T-helper 2 cell (primary cell): Measurements from ENCODE around the gene THOC2.
"Not testable (repeated sequence)": the region's sequence is repeated elsewhere in the genome, so short reads cannot be mapped to it uniquely, and the experiment has no call there.

Source experiments
- DNase-seq, 5 experiments: peaks; one replicate each; pipeline versions ENCODE4 v3.0.0 to v3.0.0-alpha.2; 2012 to 2022

THOC2 gene

GRCh38 chrX:123734079-123734478 lies 1.2 kb upstream of the THOC2 start:
- not testable (repeated sequence) for DNase-seq

- no peak for DNase-seq
These were observed 724 bp downstream of the THOC2 start for GRCh38 chrX:123731987-123732669.

GRCh38 chrX:123731258-123731986 lies 1.4 kb downstream of the THOC2 start:
- peak in 1 of 5 experiments; percentile 26 for DNase-seq

GRCh38 chrX:123728554-123728953 lies 4.3 kb downstream of the THOC2 start:
- DNase-seq, result no peak

GRCh38 chrX:123728016-123728415 lies 4.8 kb downstream of the THOC2 start:
- no peak for DNase-seq

- not testable (repeated sequence) for DNase-seq
These were observed 10.7 kb downstream of the THOC2 start for GRCh38 chrX:123722193-123722592.

- DNase-seq, result no peak
These were observed 12.4 kb downstream of the THOC2 start for GRCh38 chrX:123720486-123720885.

GRCh38 chrX:123713841-123714240 lies 19.0 kb downstream of the THOC2 start:
- DNase-seq, result no peak

GRCh38 chrX:123713434-123713833 lies 19.4 kb downstream of the THOC2 start:
- no peak for DNase-seq

GRCh38 chrX:123711201-123711600 lies 21.7 kb downstream of the THOC2 start:
- not testable (repeated sequence) for DNase-seq

- DNase-seq, result no peak
These were observed 28.1 kb downstream of the THOC2 start for GRCh38 chrX:123704781-123705180.

- DNase-seq, result no peak
These were observed 33.8 kb downstream of the THOC2 start for GRCh38 chrX:123698979-123699520.

- no peak for DNase-seq
These were observed 36.5 kb downstream of the THOC2 start for GRCh38 chrX:123696334-123696733.

GRCh38 chrX:123695242-123695641 lies 37.6 kb downstream of the THOC2 start:
- DNase-seq, result no peak

GRCh38 chrX:123691776-123692175 lies 41.1 kb downstream of the THOC2 start:
- DNase-seq, result no peak

- DNase-seq, result no peak
These were observed 44.3 kb downstream of the THOC2 start for GRCh38 chrX:123688524-123688923.

- DNase-seq, result no peak
These were observed 47.6 kb downstream of the THOC2 start for GRCh38 chrX:123685232-123685631.

GRCh38 chrX:123682186-123682585 lies 50.7 kb downstream of the THOC2 start:
- DNase-seq, result no peak

- DNase-seq, result not testable (repeated sequence)
These were observed 53.0 kb downstream of the THOC2 start for GRCh38 chrX:123679733-123680460.

GRCh38 chrX:123675154-123675553 lies 57.7 kb downstream of the THOC2 start:
- no peak for DNase-seq

GRCh38 chrX:123673813-123674212 lies 59.0 kb downstream of the THOC2 start:
- DNase-seq, result no peak

GRCh38 chrX:123665197-123665596 lies 67.7 kb downstream of the THOC2 start:
- no peak for DNase-seq

- not testable (repeated sequence) for DNase-seq
These were observed 68.2 kb downstream of the THOC2 start for GRCh38 chrX:123664467-123665167.
